GM18526 (cell line): ENCODE measurements around the gene HOXA4.

Experiments
- POLR2A ChIP-seq: IDR thresholded peaks from 3 replicates; pipeline ENCODE4 v1.6.1; 2011; ENCODE audit not compliant: insufficient read length; ENCODE audit errors: extremely low read depth

Gene HOXA4

GRCh38 chr7:27145914-27146412, 15.4 kb upstream of the HOXA4 start:
- TF ChIP-seq POLR2A, result no peak

- no peak for TF ChIP-seq POLR2A
These were observed 14.8 kb upstream of the HOXA4 start for GRCh38 chr7:27145165-27145913.

- no peak for TF ChIP-seq POLR2A
These were observed 14.2 kb upstream of the HOXA4 start for GRCh38 chr7:27144781-27145164.

GRCh38 chr7:27143950-27144780, 13.6 kb upstream of the HOXA4 start:
- no peak for TF ChIP-seq POLR2A

- no peak for TF ChIP-seq POLR2A
These were observed 12.7 kb upstream of the HOXA4 start, which contains the start of gene HOXA5 for GRCh38 chr7:27143023-27143949. HOXA5 (minus strand) TSS chr7:27143681; CDS start chr7:27143607, 74 bp downstream.

GRCh38 chr7:27142580-27143022, 12.0 kb upstream of the HOXA4 start:
- TF ChIP-seq POLR2A, result no peak

- TF ChIP-seq POLR2A, result no peak
These were observed 11.5 kb upstream of the HOXA4 start for GRCh38 chr7:27141923-27142579.

GRCh38 chr7:27141137-27141922, 10.8 kb upstream of the HOXA4 start:
- no peak for TF ChIP-seq POLR2A

GRCh38 chr7:27140126-27140857, 9.7 kb upstream of the HOXA4 start:
- TF ChIP-seq POLR2A, result no peak

- TF ChIP-seq POLR2A, result no peak
These were observed 9.0 kb upstream of the HOXA4 start for GRCh38 chr7:27139334-27140125.

GRCh38 chr7:27138985-27139333, 8.4 kb upstream of the HOXA4 start:
- no peak for TF ChIP-seq POLR2A

GRCh38 chr7:27138472-27138871, 7.9 kb upstream of the HOXA4 start:
- no peak for TF ChIP-seq POLR2A
